GM23338 (cell line): Measurements from ENCODE around the gene PARP1. TPM values are rescaled to one million over a fixed set of nuclear protein-coding genes. Genes with fewer than 3 reads are reported as not detected.

Experiments used
- ATAC-seq: fragments of 200-7000 bp; cut with Tn5 transposase; 3 replicates; pipeline ENCODE4 v1.9.1; 2020
- DNase-seq: peaks from one replicate; pipeline ENCODE4 v3.0.0-alpha.2; 2015; ENCODE audit warnings: low spot score
- H2AFZ ChIP-seq: fragments of 200-600 bp; sonication (generic); 2 replicates; pipeline ENCODE4 v1.8.0; 2016; ENCODE audit warnings: antibody characterized with exemption, mild to moderate bottlenecking, moderate library complexity
- H3F3A ChIP-seq: fragments of 200-600 bp; sonication (generic); replicated peaks from 2 replicates; pipeline ENCODE4 v1.8.0; 2017; ENCODE audit warnings: antibody characterized with exemption, mixed run types, low read depth
- H3K27ac ChIP-seq: fragments of 200-600 bp; sonication (generic); 2 replicates; pipeline ENCODE4 v1.6.1; 2016; ENCODE audit warnings: low read depth
- H3K27me3 ChIP-seq: fragments of 200-600 bp; sonication (generic); 2 replicates; pipeline ENCODE4 v1.8.0; 2016; ENCODE audit warnings: mild to moderate bottlenecking, mixed run types, moderate library complexity; ENCODE audit not compliant: insufficient read depth
- H3K36me3 ChIP-seq: fragments of 200-600 bp; sonication (generic); 2 replicates; pipeline ENCODE4 v1.8.0; 2016; ENCODE audit warnings: mild to moderate bottlenecking; ENCODE audit not compliant: insufficient read depth
- H3K4me1 ChIP-seq: fragments of 200-600 bp; sonication (generic); 2 replicates; pipeline ENCODE4 v1.8.0; 2016; ENCODE audit warnings: mild to moderate bottlenecking, moderate library complexity; ENCODE audit not compliant: insufficient read depth
- H3K4me2 ChIP-seq: fragments of 200-600 bp; sonication (generic); 2 replicates; pipeline ENCODE4 v1.7.1; 2017; ENCODE audit warnings: mixed run types
- H3K4me3 ChIP-seq: fragments of 200-600 bp; sonication (generic); 2 replicates; pipeline ENCODE4 v1.6.1; 2016; ENCODE audit warnings: mixed run types
- H3K79me2 ChIP-seq: fragments of 200-600 bp; sonication (generic); replicated peaks from 2 replicates; pipeline ENCODE4 v1.8.0; 2017; ENCODE audit warnings: mild to moderate bottlenecking; ENCODE audit not compliant: insufficient read depth
- H3K9me2 ChIP-seq: fragments of 200-600 bp; sonication (generic); 2 replicates; pipeline ENCODE4 v1.8.0; 2017; ENCODE audit not compliant: insufficient read depth
- H4K20me1 ChIP-seq: fragments of 200-600 bp; sonication (generic); replicated peaks from 2 replicates; pipeline ENCODE4 v1.8.0; 2017; ENCODE audit warnings: mild to moderate bottlenecking; ENCODE audit not compliant: insufficient read depth
- H3K27ac Mint-ChIP-seq: 2 replicates; pipeline ENCODE4 v1.8.0; 2020; ENCODE audit warnings: inconsistent platforms, mild to moderate bottlenecking, moderate library complexity, mixed read lengths
- H3K27me3 Mint-ChIP-seq: 3 replicates; pipeline ENCODE4 v1.8.0; 2022; ENCODE audit warnings: low read depth, mild to moderate bottlenecking, moderate library complexity, mixed read lengths, inconsistent platforms; ENCODE audit not compliant: insufficient read depth, poor library complexity
- H3K36me3 Mint-ChIP-seq: 3 replicates; pipeline ENCODE4 v1.8.0; 2021; ENCODE audit warnings: low read depth, mild to moderate bottlenecking, inconsistent platforms, moderate library complexity, mixed read lengths
- H3K4me1 Mint-ChIP-seq: 3 replicates; pipeline ENCODE4 v1.8.0; 2020; ENCODE audit warnings: mild to moderate bottlenecking, inconsistent platforms, mixed read lengths
- H3K4me3 Mint-ChIP-seq: 3 replicates; pipeline ENCODE4 v1.8.0; 2021; ENCODE audit warnings: moderate library complexity, mild to moderate bottlenecking, inconsistent platforms, mixed read lengths
- H3K9me3 Mint-ChIP-seq: 3 replicates; pipeline ENCODE4 v1.8.0; 2020; ENCODE audit warnings: moderate library complexity, mild to moderate bottlenecking, inconsistent platforms, mixed read lengths
- CREB1 ChIP-seq: fragments of 250-450 bp; sonication (Bioruptor Pico); IDR thresholded peaks from 2 replicates; pipeline ENCODE4 v1.5.0; 2020; ENCODE audit warnings: low read depth, mild to moderate bottlenecking, moderate library complexity
- CTCF ChIP-seq, 2 experiments: fragments of 200-600 bp in 1 of 2; sonication (generic) in 1 of 2; conservative IDR thresholded peaks; 2 replicates each; pipeline versions ENCODE4 v1.5.1 to v1.6.1; 2016 to 2017; ENCODE audit warnings: antibody characterized with exemption in 2 of 2, low read depth in 2 of 2, mild to moderate bottlenecking in 2 of 2, moderate library complexity in 1 of 2
- ETS1 ChIP-seq: IDR thresholded peaks from 2 replicates; pipeline ENCODE4 v1.6.1; 2016; ENCODE audit warnings: antibody characterized with exemption
- EZH2phosphoT487 ChIP-seq: fragments of 200-600 bp; sonication (generic); IDR thresholded peaks from one replicate; pipeline ENCODE4 v1.8.1; 2018; ENCODE audit warnings: antibody characterized with exemption; ENCODE audit not compliant: unreplicated experiment
- JUNB ChIP-seq: IDR thresholded peaks from one replicate; pipeline ENCODE4 v1.6.1; 2016; ENCODE audit warnings: antibody characterized with exemption; ENCODE audit not compliant: unreplicated experiment
- NANOG ChIP-seq: IDR thresholded peaks from 2 replicates; pipeline ENCODE4 v1.6.1; 2016; ENCODE audit warnings: antibody characterized with exemption, borderline replicate concordance
- POLR2AphosphoS5 ChIP-seq: IDR thresholded peaks from 2 replicates; pipeline ENCODE4 v1.6.1; 2016; ENCODE audit warnings: antibody characterized with exemption, low read depth
- STAT1 ChIP-seq: IDR thresholded peaks from one replicate; pipeline ENCODE4 v1.6.1; 2016; ENCODE audit warnings: antibody characterized with exemption; ENCODE audit not compliant: unreplicated experiment
- ZNF114 ChIP-seq: fragments of 250-450 bp; sonication (Bioruptor Pico); IDR thresholded peaks from 2 replicates; pipeline ENCODE4 v1.5.0; 2020; ENCODE audit warnings: mild to moderate bottlenecking, moderate library complexity
- ZNF331 ChIP-seq: fragments of 250-450 bp; sonication (Bioruptor Pico); IDR thresholded peaks from 2 replicates; pipeline ENCODE4 v1.5.0; 2020; ENCODE audit warnings: low read depth, mild to moderate bottlenecking, moderate library complexity
- ZNF462 ChIP-seq: fragments of 250-450 bp; sonication (Bioruptor Pico); IDR thresholded peaks from 2 replicates; pipeline ENCODE4 v1.5.0; 2020; ENCODE audit warnings: mild to moderate bottlenecking, moderate library complexity
- polyA plus RNA-seq: library from polyadenylated mRNA; unstranded; fragments of >200 nt; fragmentation: Nextera tagmentation; extraction: Ambion mirVana; gene quantifications from 2 replicates; pipeline ENCODE4 v1.2.1, GENCODE V29; 2016
- total RNA-seq: library from RNA; depleted of rRNA; stranded (reverse); fragments of >200 nt; shearing (Covaris generic); gene quantifications from 2 replicates; pipeline ENCODE4 v1.2.3, GENCODE V29; 2014

Gene PARP1
- total and polyA plus RNA-seq, 2 experiments from 2014 or later: 877 to 1,082 TPM

- no peak for TF ChIP-seq CTCF (conservative IDR thresholded peaks at IDR 0.05; ENCODE audit: low read depth in 2 of 2)
These were observed 25.9 kb downstream of the PARP1 start (continued) for GRCh38 chr1:226382030-226382429.

- Histone ChIP-seq H3K4me3 (no peak overlapping the region), H4K20me1 (peaks cover 29% of the 10 kb centered on the region), H3K4me1 (no peaks in the 10 kb centered on the region), H3K36me3 (peaks cover 87% of the 10 kb centered on the region), H3K27me3 (no peaks in the 10 kb centered on the region), H2AFZ (no peak overlapping the region), H3F3A (no peaks in the 10 kb centered on the region; the same call in none of the 2 replicates), H3K27ac (no peak overlapping the region), H3K4me2 (no peak overlapping the region), H3K79me2 (peaks cover 13% of the 10 kb centered on the region), H3K9me2 (no peaks in the 10 kb centered on the region)
- H3K9me3 Mint-ChIP-seq: no peaks in the 10 kb centered on the region
- no peak overlapping the region for H3K4me3 Mint-ChIP-seq
- DNase-seq (no peak), ATAC-seq (no peak)
- no peaks in the 10 kb centered on the region for H3K4me1 Mint-ChIP-seq
- peaks cover 2% of the 10 kb centered on the region for H3K27me3 Mint-ChIP-seq
- H3K27ac Mint-ChIP-seq: no peak overlapping the region
- peaks cover 99% of the 10 kb centered on the region for H3K36me3 Mint-ChIP-seq
- TF ChIP-seq NANOG: no peak
- TF ChIP-seq ZNF462 (CRISPR knock-in tag): no peak
- TF ChIP-seq STAT1: no peak
- TF ChIP-seq ETS1: no peak
- no peak for TF ChIP-seq CREB1 (CRISPR knock-in tag)
- no peak for TF ChIP-seq ZNF331 (CRISPR knock-in tag)
- no peak for TF ChIP-seq ZNF114
- TF ChIP-seq CTCF (conservative IDR thresholded peaks at IDR 0.05; ENCODE audit: low read depth in 2 of 2): no peak
- no peak for TF ChIP-seq POLR2AphosphoS5
- TF ChIP-seq EZH2phosphoT487: no peak
- TF ChIP-seq JUNB: no peak
These were observed 26.5 kb downstream of the PARP1 start for GRCh38 chr1:226381226-226381998.
